K562 treated with DMSO at 1 percent for 48 hours (cell line): ENCODE results near the gene RAB31. TPM values are rescaled to one million over a fixed set of nuclear protein-coding genes. Genes with fewer than 3 reads are reported as not detected.

ENCODE experiments used
- total RNA-seq: library from RNA; unstranded; fragments of 300-600 nt; gene quantifications from 2 replicates; pipeline ENCODE4 v1.2.3, GENCODE V29; 2022; ENCODE audit warnings: low replicate concordance; ENCODE audit errors: extremely low read depth

Gene RAB31, protein sequence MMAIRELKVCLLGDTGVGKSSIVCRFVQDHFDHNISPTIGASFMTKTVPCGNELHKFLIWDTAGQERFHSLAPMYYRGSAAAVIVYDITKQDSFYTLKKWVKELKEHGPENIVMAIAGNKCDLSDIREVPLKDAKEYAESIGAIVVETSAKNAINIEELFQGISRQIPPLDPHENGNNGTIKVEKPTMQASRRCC
- not detected in 2 replicates for total RNA-seq

DNA sequence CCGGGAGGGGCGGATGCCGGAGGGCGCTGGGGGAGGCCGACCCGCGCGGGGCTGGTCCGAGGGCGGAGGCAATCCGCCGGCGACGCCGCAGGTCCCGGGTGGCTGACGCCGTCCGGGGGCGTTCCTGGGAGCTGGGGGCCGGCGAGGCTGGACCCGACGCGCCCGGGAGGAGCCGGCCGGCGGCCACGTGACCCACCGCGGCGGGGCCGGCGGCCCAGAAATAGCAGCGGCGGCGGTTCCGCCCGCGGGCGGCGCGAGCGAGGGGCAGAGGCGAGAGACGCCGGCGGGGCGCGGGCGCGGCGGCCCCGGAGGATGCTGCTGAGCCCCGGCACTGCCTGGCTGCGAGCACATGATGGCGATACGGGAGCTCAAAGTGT, at the start of gene RAB31:
TSS of gene RAB31 (plus strand) at position 245 of the 377 bp plus-strand sequence. CDS start at position 350, 105 bp downstream.

DNA sequence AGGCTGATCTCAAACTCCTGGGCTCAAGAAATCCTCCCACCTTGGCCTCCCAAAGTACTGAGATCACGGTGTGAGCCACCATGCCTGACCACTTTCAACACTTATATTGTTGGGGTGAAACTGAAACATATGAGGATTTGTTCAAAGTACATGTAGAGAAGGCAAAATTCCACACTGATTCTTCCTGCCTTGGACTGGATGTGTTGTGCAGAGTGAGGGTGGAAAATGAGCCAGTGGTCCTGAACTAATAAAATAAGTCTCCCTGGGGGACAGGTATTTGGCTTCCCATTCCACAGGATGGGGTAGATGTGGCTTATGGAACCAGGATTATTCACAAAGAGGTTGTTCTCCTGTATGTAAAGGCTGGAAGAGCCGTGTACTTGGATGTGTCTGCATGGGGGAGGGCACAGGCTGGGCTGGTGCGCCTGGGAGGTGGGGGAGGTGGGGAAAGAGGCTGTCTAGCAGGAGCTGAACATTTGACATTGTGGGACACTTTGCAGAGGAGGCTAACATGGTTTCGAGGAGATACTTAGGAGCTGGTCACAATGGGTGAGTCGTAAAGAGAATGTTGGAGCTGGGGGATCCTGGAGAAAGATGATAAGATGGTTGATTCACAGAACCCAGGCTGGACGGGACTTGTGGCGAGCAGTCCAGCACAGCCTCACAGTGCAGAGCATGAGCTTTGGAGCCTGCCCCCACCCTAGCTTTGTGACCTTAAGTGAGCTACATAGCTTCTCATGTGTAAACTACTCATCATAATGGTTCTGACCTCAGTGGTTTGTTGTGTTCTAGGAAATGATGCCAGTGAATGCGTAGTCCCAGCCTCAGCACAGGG, 177.3 kb downstream of the RAB31 start, which contains the start of gene TXNDC2:
TSS of gene TXNDC2 (plus strand) at position 804 of the 835 bp plus-strand sequence. CDS start 708 bp downstream, outside the sequence.

Other genes starting within 250 kb of the RAB31 start
- not detected in 2 replicates for gene RALBP1, start 232.8 kb upstream of the RAB31 start, total RNA-seq
- gene PPP4R1, start 93.7 kb upstream of the RAB31 start, total RNA-seq: not detected in 2 replicates
- gene TXNDC2, start 177.7 kb downstream of the RAB31 start, total RNA-seq: not detected in 2 replicates
- gene VAPA, start 205.7 kb downstream of the RAB31 start, total RNA-seq: not detected in 2 replicates